Measurements from ENCODE around the gene SLC25A10.
A peak's percentile ranks its signal among the peaks of the same experiment; 100 is the strongest.
"Not testable (repeated sequence)": the region's sequence is repeated elsewhere in the genome, so short reads cannot be mapped to it uniquely, and the experiment has no call there.

The SLC25A10 gene

GRCh38 chr17:81737947-81738800, 26.1 kb downstream of the SLC25A10 start:
- no peak for DNase-seq
- H3K14ac ChIP-seq (ENCODE audit: low read length in 2 of 2) = no peak overlapping the region
- no peak overlapping the region for H4K91ac ChIP-seq (ENCODE audit: low read length)
- peaks cover 13 to 22% of the 10 kb centered on the region in 2 experiments for H3K27me3 ChIP-seq (ENCODE audit: control insufficient read depth in 1 of 2, insufficient read depth in 1 of 2, low read length in 2 of 2)
- H3K4me3 ChIP-seq (ENCODE audit: insufficient read depth in 1 of 2, low read depth in 1 of 2, low read length in 2 of 2) = no peak overlapping the region
- H3K23ac ChIP-seq (ENCODE audit: low read length in 2 of 2) = no peak overlapping the region
- no peak overlapping the region for H2BK120ac ChIP-seq (ENCODE audit: low read depth, low read length)
- H3K27ac ChIP-seq (ENCODE audit: low read length, poor library complexity, severe bottlenecking) = no peak overlapping the region
- peaks cover 12% of the 10 kb centered on the region for H3K4me1 ChIP-seq (ENCODE audit: control insufficient read depth, insufficient read depth, low read depth, low read length)
- H3K18ac ChIP-seq (ENCODE audit: low read depth in 1 of 2, low read length in 2 of 2) = no peak overlapping the region
- no peak overlapping the region for H2BK12ac ChIP-seq (ENCODE audit: low read length in 2 of 2)
- H4K8ac ChIP-seq (ENCODE audit: low read length) = no peak overlapping the region
- H3K9me3 ChIP-seq (ENCODE audit: control insufficient read depth, low read length) = no peaks in the 10 kb centered on the region
- no peak overlapping the region for H2BK5ac ChIP-seq (ENCODE audit: low read depth, low read length, poor library complexity, severe bottlenecking)
- no peak overlapping the region for H3K4me2 ChIP-seq (ENCODE audit: low read length, poor library complexity, severe bottlenecking)
- H2AK5ac ChIP-seq (ENCODE audit: low read length, severe bottlenecking) = no peak overlapping the region
- no peak overlapping the region for H2BK15ac ChIP-seq (ENCODE audit: low read depth, poor library complexity, severe bottlenecking)
- no peak overlapping the region for H2AFZ ChIP-seq (ENCODE audit: low read depth, low read length)
- H3K36me3 ChIP-seq (ENCODE audit: control insufficient read depth in 1 of 2, insufficient read depth in 2 of 2, low read depth in 1 of 2, low read length in 2 of 2) = peaks cover 0 to 3% of the 10 kb centered on the region in 2 experiments
- H3K79me1 ChIP-seq (replicated peaks; ENCODE audit: low read length, poor library complexity, severe bottlenecking) = no peaks in the 10 kb centered on the region
- H3K9ac ChIP-seq (ENCODE audit: low read length) = no peak overlapping the region
- 91% methylated on average over 31 of the region's 31 CpGs for WGBS
- H3K4ac ChIP-seq (ENCODE audit: low read depth in 1 of 2, low read length in 2 of 2) = no peak overlapping the region

GRCh38 chr17:81738801-81739393, 26.8 kb downstream of the SLC25A10 start:
- no peaks in the 10 kb centered on the region for H3K79me1 ChIP-seq (replicated peaks; ENCODE audit: low read length, poor library complexity, severe bottlenecking)
- no peak overlapping the region for H3K4ac ChIP-seq (ENCODE audit: low read depth in 1 of 2, low read length in 2 of 2)
- H3K4me2 ChIP-seq (ENCODE audit: low read length, poor library complexity, severe bottlenecking) = no peak overlapping the region
- H3K4me3 ChIP-seq (ENCODE audit: insufficient read depth in 1 of 2, low read depth in 1 of 2, low read length in 2 of 2) = no peak overlapping the region
- H3K36me3 ChIP-seq (ENCODE audit: control insufficient read depth in 1 of 2, insufficient read depth in 2 of 2, low read depth in 1 of 2, low read length in 2 of 2) = peaks cover 0 to 3% of the 10 kb centered on the region in 2 experiments
- no peak overlapping the region for H3K18ac ChIP-seq (ENCODE audit: low read depth in 1 of 2, low read length in 2 of 2)
- H3K9me3 ChIP-seq (ENCODE audit: control insufficient read depth, low read length) = no peaks in the 10 kb centered on the region
- no peak overlapping the region for H3K9ac ChIP-seq (ENCODE audit: low read length)
- peaks cover 13 to 22% of the 10 kb centered on the region in 2 experiments for H3K27me3 ChIP-seq (ENCODE audit: control insufficient read depth in 1 of 2, insufficient read depth in 1 of 2, low read length in 2 of 2)
- H3K14ac ChIP-seq (ENCODE audit: low read length in 2 of 2) = no peak overlapping the region
- H2BK12ac ChIP-seq (ENCODE audit: low read length in 2 of 2) = no peak overlapping the region
- H3K27ac ChIP-seq (ENCODE audit: low read length, poor library complexity, severe bottlenecking) = no peak overlapping the region
- no peak overlapping the region for H2BK5ac ChIP-seq (ENCODE audit: low read depth, low read length, poor library complexity, severe bottlenecking)
- H2BK120ac ChIP-seq (ENCODE audit: low read depth, low read length) = no peak overlapping the region
- no peak for DNase-seq
- 95% methylated on average over 27 of the region's 27 CpGs for WGBS
- no peak overlapping the region for H3K23ac ChIP-seq (ENCODE audit: low read length in 2 of 2)
- H2BK15ac ChIP-seq (ENCODE audit: low read depth, poor library complexity, severe bottlenecking) = peak overlapping the region; percentile 84
- no peak overlapping the region for H4K91ac ChIP-seq (ENCODE audit: low read length)
- no peak overlapping the region for H4K8ac ChIP-seq (ENCODE audit: low read length)
- peaks cover 11% of the 10 kb centered on the region for H3K4me1 ChIP-seq (ENCODE audit: control insufficient read depth, insufficient read depth, low read depth, low read length)
- no peak overlapping the region for H2AFZ ChIP-seq (ENCODE audit: low read depth, low read length)
- no peak overlapping the region for H2AK5ac ChIP-seq (ENCODE audit: low read length, severe bottlenecking)

GRCh38 chr17:81739593-81739992, 27.5 kb downstream of the SLC25A10 start:
- not testable (repeated sequence) for H3K4me2 ChIP-seq (ENCODE audit: low read length, poor library complexity, severe bottlenecking); H3K79me1 ChIP-seq (replicated peaks; ENCODE audit: low read length, poor library complexity, severe bottlenecking); H4K8ac ChIP-seq (ENCODE audit: low read length); DNase-seq; H3K14ac ChIP-seq (ENCODE audit: low read length in 2 of 2); H3K4ac ChIP-seq (ENCODE audit: low read depth in 1 of 2, low read length in 2 of 2); H3K18ac ChIP-seq (ENCODE audit: low read depth in 1 of 2, low read length in 2 of 2); H2BK5ac ChIP-seq (ENCODE audit: low read depth, low read length, poor library complexity, severe bottlenecking); H2BK120ac ChIP-seq (ENCODE audit: low read depth, low read length); H2AK5ac ChIP-seq (ENCODE audit: low read length, severe bottlenecking); H3K23ac ChIP-seq (ENCODE audit: low read length in 2 of 2); H3K9me3 ChIP-seq (ENCODE audit: control insufficient read depth, low read length); H4K91ac ChIP-seq (ENCODE audit: low read length); H3K4me3 ChIP-seq (ENCODE audit: insufficient read depth in 1 of 2, low read depth in 1 of 2, low read length in 2 of 2); H2BK15ac ChIP-seq (ENCODE audit: low read depth, poor library complexity, severe bottlenecking); H3K36me3 ChIP-seq (ENCODE audit: control insufficient read depth in 1 of 2, insufficient read depth in 2 of 2, low read depth in 1 of 2, low read length in 2 of 2); H3K27ac ChIP-seq (ENCODE audit: low read length, poor library complexity, severe bottlenecking); H2AFZ ChIP-seq (ENCODE audit: low read depth, low read length); H3K9ac ChIP-seq (ENCODE audit: low read length); H2BK12ac ChIP-seq (ENCODE audit: low read length in 2 of 2)
- WGBS = 89% methylated on average over 7 of the region's 8 CpGs
- peaks cover 10% of the 10 kb centered on the region for H3K4me1 ChIP-seq (ENCODE audit: control insufficient read depth, insufficient read depth, low read depth, low read length)
- peaks cover 13 to 22% of the 10 kb centered on the region in 2 experiments for H3K27me3 ChIP-seq (ENCODE audit: control insufficient read depth in 1 of 2, insufficient read depth in 1 of 2, low read length in 2 of 2)

- no peak overlapping the region for H2BK5ac ChIP-seq (ENCODE audit: low read depth, low read length, poor library complexity, severe bottlenecking)
- peak overlapping the region in 1 of 2 experiments; percentile 26 for H3K14ac ChIP-seq (ENCODE audit: low read length in 2 of 2)
- H4K8ac ChIP-seq (ENCODE audit: low read length) = no peak overlapping the region
- peak overlapping the region; percentile 39 for H2AFZ ChIP-seq (ENCODE audit: low read depth, low read length)
- peaks cover 8% of the 10 kb centered on the region for H3K4me1 ChIP-seq (ENCODE audit: control insufficient read depth, insufficient read depth, low read depth, low read length)
- H3K4me2 ChIP-seq (ENCODE audit: low read length, poor library complexity, severe bottlenecking) = no peak overlapping the region
- no peaks in the 10 kb centered on the region for H3K9me3 ChIP-seq (ENCODE audit: control insufficient read depth, low read length)
- H2BK15ac ChIP-seq (ENCODE audit: low read depth, poor library complexity, severe bottlenecking) = no peak overlapping the region
- H2BK120ac ChIP-seq (ENCODE audit: low read depth, low read length) = no peak overlapping the region
- H3K18ac ChIP-seq (ENCODE audit: low read depth in 1 of 2, low read length in 2 of 2) = peak overlapping the region in 1 of 2 experiments; percentile 57
- peak overlapping the region; percentile 11 for H4K91ac ChIP-seq (ENCODE audit: low read length)
- H2AK5ac ChIP-seq (ENCODE audit: low read length, severe bottlenecking) = no peak overlapping the region
- no peak overlapping the region for H3K9ac ChIP-seq (ENCODE audit: low read length)
- H3K27me3 ChIP-seq (ENCODE audit: control insufficient read depth in 1 of 2, insufficient read depth in 1 of 2, low read length in 2 of 2) = peaks cover 10 to 22% of the 10 kb centered on the region in 2 experiments
- no peak overlapping the region for H3K4me3 ChIP-seq (ENCODE audit: insufficient read depth in 1 of 2, low read depth in 1 of 2, low read length in 2 of 2)
- H3K4ac ChIP-seq (ENCODE audit: low read depth in 1 of 2, low read length in 2 of 2) = no peak overlapping the region
- no peak overlapping the region for H3K23ac ChIP-seq (ENCODE audit: low read length in 2 of 2)
- peak overlapping the region in 1 of 2 experiments; percentile 1 for H2BK12ac ChIP-seq (ENCODE audit: low read length in 2 of 2)
- 46% methylated on average over 27 of the region's 28 CpGs for WGBS
- H3K79me1 ChIP-seq (replicated peaks; ENCODE audit: low read length, poor library complexity, severe bottlenecking) = no peaks in the 10 kb centered on the region
- peaks cover 0 to 3% of the 10 kb centered on the region in 2 experiments for H3K36me3 ChIP-seq (ENCODE audit: control insufficient read depth in 1 of 2, insufficient read depth in 2 of 2, low read depth in 1 of 2, low read length in 2 of 2)
- H3K27ac ChIP-seq (ENCODE audit: low read length, poor library complexity, severe bottlenecking) = no peak overlapping the region
- no peak for DNase-seq
Observed at GRCh38 chr17:81740395-81740961, 28.4 kb downstream of the SLC25A10 start.

Measured in mesenchymal stem cell (in vitro differentiated cells and primary cell).